B cell (primary cell): ENCODE data around the gene ARHGEF33. TPM values are rescaled to one million over a fixed set of nuclear protein-coding genes. Genes with fewer than 3 reads are reported as not detected.

Source experiments
- ATAC-seq: fragments of 200-7000 bp; cut with Tn5 transposase; one replicate; pipeline ENCODE4 v1.10.0; 2021; ENCODE audit warnings: low read depth, mild to moderate bottlenecking, moderate number of reproducible peaks, moderate library complexity
- CTCF ChIA-PET: fragments of 350-600 bp; sonication (Branson Sonifier 250); formaldehyde crosslinking; loops from one replicate; lab custom pipeline; 2021; ENCODE audit warnings: antibody characterized with exemption, inconsistent platforms; lab: Charles Lee
- POLR2A ChIA-PET: fragments of 350-600 bp; sonication (Branson Sonifier 250); formaldehyde crosslinking; loops from one replicate; lab custom pipeline; 2021; ENCODE audit warnings: antibody characterized with exemption; lab: Charles Lee
- DNase-seq: peaks from one replicate; pipeline ENCODE4 v3.0.0; 2013
- H2AFZ ChIP-seq: 2 replicates; pipeline ENCODE4 v1.6.1; 2012; ENCODE audit warnings: mild to moderate bottlenecking, low read depth, low read length; ENCODE audit not compliant: insufficient read depth, poor library complexity, severe bottlenecking
- H3K27ac ChIP-seq, 2 donors: 1 replicate in 1 of 2; 2 replicates in 1 of 2; pipeline ENCODE4 v1.5.1; 2012 to 2013; ENCODE audit warnings: low read length in 2 of 2, mild to moderate bottlenecking in 2 of 2, moderate library complexity in 1 of 2
- H3K27me3 ChIP-seq, 4 experiments: fragments of 200-600 bp in 1 of 4; sonication (generic) in 1 of 4; replicated peaks in 1 of 4; 1 replicate in 2 of 4; 2 replicates in 2 of 4; pipeline versions ENCODE4 v1.6.1 to v1.7.0; 2013 to 2016; ENCODE audit warnings: low read length in 3 of 4, mild to moderate bottlenecking in 2 of 4, mixed read lengths in 1 of 4, moderate library complexity in 1 of 4; ENCODE audit not compliant: insufficient read depth in 4 of 4, control insufficient read depth in 3 of 4; ENCODE audit errors: control extremely low read depth in 1 of 4
- H3K36me3 ChIP-seq, 2 experiments: replicated peaks in 1 of 2; 1 replicate in 1 of 2; 2 replicates in 1 of 2; pipeline versions ENCODE4 v1.6.1 to v1.7.1; 2013; ENCODE audit warnings: low read length in 1 of 2; ENCODE audit not compliant: insufficient read depth in 2 of 2, control insufficient read depth in 1 of 2; ENCODE audit errors: control extremely low read depth in 1 of 2, extremely low read depth in 1 of 2
- H3K4me1 ChIP-seq, 2 donors: fragments of 200-600 bp in 1 of 2; sonication (generic) in 1 of 2; 1 replicate in 1 of 2; 2 replicates in 1 of 2; pipeline versions ENCODE4 v1.5.1 to v1.6.1; 2013 to 2017; ENCODE audit warnings: low read length in 2 of 2; ENCODE audit not compliant: control insufficient read depth in 2 of 2, insufficient read depth in 2 of 2
- H3K4me2 ChIP-seq: replicated peaks from 2 replicates; pipeline ENCODE3; 2012; ENCODE audit warnings: mild to moderate bottlenecking, low read depth, low read length; ENCODE audit not compliant: poor library complexity, severe bottlenecking
- H3K4me3 ChIP-seq, 5 experiments: fragments of 200-600 bp in 1 of 5; sonication (generic) in 1 of 5; 1 replicate in 3 of 5; 2 replicates in 2 of 5; pipeline versions ENCODE4 v1.5.1 to v1.7.0; 2011 to 2016; ENCODE audit warnings: low read length in 4 of 5, mild to moderate bottlenecking in 4 of 5, low read depth in 2 of 5, control low read depth in 1 of 5, moderate library complexity in 1 of 5; ENCODE audit not compliant: insufficient read depth in 1 of 5; ENCODE audit errors: control extremely low read depth in 1 of 5, extremely low read depth in 1 of 5
- H3K79me2 ChIP-seq: fragments of 200-600 bp; sonication (generic); one replicate; pipeline ENCODE4 v1.6.0; 2016; ENCODE audit warnings: low read length; ENCODE audit not compliant: control insufficient read depth, insufficient read depth
- H3K9ac ChIP-seq: fragments of 200-600 bp; sonication (generic); 2 replicates; pipeline ENCODE4 v1.6.1; 2017; ENCODE audit warnings: mild to moderate bottlenecking, low read length, moderate library complexity
- H3K9me3 ChIP-seq, 3 donors: one replicate each; pipeline versions ENCODE4 v1.6.1 to v1.7.1; 2013; ENCODE audit warnings: low read length in 2 of 3; ENCODE audit not compliant: control insufficient read depth in 2 of 3, insufficient read depth in 1 of 3; ENCODE audit errors: control extremely low read depth in 1 of 3
- H4K20me1 ChIP-seq: 2 replicates; pipeline ENCODE4 v1.6.0; 2012; ENCODE audit warnings: mild to moderate bottlenecking, low read length; ENCODE audit not compliant: insufficient read depth, control insufficient read depth, poor library complexity, severe bottlenecking
- H3K27ac Mint-ChIP-seq: one replicate; pipeline ENCODE4 v1.8.0; 2021; ENCODE audit warnings: mixed read lengths
- H3K27me3 Mint-ChIP-seq: one replicate; pipeline ENCODE4 v1.8.0; 2021; ENCODE audit warnings: mixed read lengths
- H3K4me1 Mint-ChIP-seq: one replicate; pipeline ENCODE4 v1.8.0; 2021; ENCODE audit warnings: mixed read lengths
- H3K4me3 Mint-ChIP-seq: one replicate; pipeline ENCODE4 v1.8.0; 2021; ENCODE audit warnings: mixed read lengths
- H3K9me3 Mint-ChIP-seq: one replicate; pipeline ENCODE4 v1.8.0; 2022; ENCODE audit warnings: mixed read lengths; ENCODE audit not compliant: insufficient read depth
- EZH2 ChIP-seq: IDR thresholded peaks from 2 replicates; pipeline ENCODE4 v1.6.1; 2012; ENCODE audit warnings: borderline replicate concordance, low read depth, mild to moderate bottlenecking, moderate library complexity, low read length; ENCODE audit not compliant: insufficient read depth, poor library complexity, severe bottlenecking
- WGBS: methylation state at CpG from one replicate; pipeline ENCODE4 v1.1.5; 2013; ENCODE audit warnings: missing lambda C conversion rate; ENCODE audit not compliant: insufficient coverage; 5-methylcytosine and 5-hydroxymethylcytosine counted together
- intact Hi-C: fragments of 100-400 bp; cut with micrococcal nuclease; formaldehyde crosslinking; loops from one replicate; pipeline ENCODE4 v1.10.0; 2022
- polyA plus RNA-seq: library from polyadenylated mRNA; depleted of rRNA; stranded (reverse); fragments of >200 nt; gene quantifications from 2 replicates; pipeline ENCODE4 v1.2.3, GENCODE V29; 2012
- total RNA-seq, 2 donors: library from RNA; stranded (reverse); fragments of 120-200 nt in 1 of 2; gene quantifications; 1 replicate in 1 of 2; 2 replicates in 1 of 2; pipeline versions ENCODE4 v1.2.3 to v1.2.4, GENCODE V29; 2013 to 2022
- TF ChIP-seq, protein P1 (sequence below): fragments of 200-600 bp; IDR thresholded peaks from one replicate; pipeline ENCODE4 v1.8.0; 2022; ENCODE audit warnings: antibody characterized with exemption, mild to moderate bottlenecking

The ARHGEF33 gene
- total and polyA plus RNA-seq, 2 donors (not counting 1 experiment from before 2014, with no cell fraction given), result 0.04 to 0.20 TPM

DNA sequence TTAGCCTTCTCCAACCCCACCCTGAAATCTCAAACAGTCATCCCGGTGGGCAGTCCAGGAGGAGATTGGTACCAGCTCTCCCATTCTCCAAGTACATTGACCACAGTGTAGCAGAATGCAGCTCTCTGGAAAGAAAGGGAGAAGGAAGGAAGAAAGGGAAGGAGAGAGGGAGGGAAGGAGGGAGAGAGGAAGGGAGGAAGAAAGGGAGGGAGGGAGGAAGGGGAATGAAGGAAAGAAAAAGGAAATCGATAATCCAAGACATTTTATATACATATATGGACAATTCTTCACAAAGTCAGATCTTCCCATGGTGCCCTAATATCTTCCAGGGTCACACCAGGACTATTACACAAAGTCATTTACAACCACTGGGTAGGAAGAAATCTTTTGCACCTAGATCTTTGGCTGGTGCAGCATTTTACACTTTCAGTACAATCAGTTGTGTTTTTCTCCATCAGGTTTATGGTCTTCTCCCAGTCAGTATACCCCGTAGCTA lies 58.8 kb downstream of the ARHGEF33 start:
- no peak overlapping the region for H3K27ac Mint-ChIP-seq
- intact Hi-C loops, result no loop called here

DNA sequence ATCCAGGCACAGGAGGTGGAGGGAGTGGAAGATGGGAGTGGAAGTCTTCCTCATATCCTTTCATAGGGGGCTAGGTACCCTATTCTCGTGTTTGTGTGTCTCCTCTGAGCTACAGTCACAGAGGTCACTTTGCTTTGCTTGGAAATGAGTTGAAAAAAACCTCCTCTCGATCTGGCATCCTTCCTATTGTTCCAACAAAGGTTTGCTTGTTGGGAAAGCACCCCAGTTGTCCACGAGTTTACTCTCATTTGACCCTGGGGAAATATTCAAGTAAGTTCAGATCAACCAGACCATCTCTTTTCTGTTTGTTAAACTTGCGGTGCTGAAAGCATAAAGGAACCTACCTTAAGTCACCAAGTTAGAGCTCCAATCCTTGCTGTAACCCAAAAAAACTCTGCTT lies 59.3 kb downstream of the ARHGEF33 start:
- H3K9me3 Mint-ChIP-seq, result no peaks in the 10 kb centered on the region
- no peak for ATAC-seq

More for the DNA sequence above, 58.8 kb downstream of the ARHGEF33 start:
- no peaks in the 10 kb centered on the region for H4K20me1 ChIP-seq
- Mint-ChIP-seq H3K9me3 (no peaks in the 10 kb centered on the region), H3K27me3 (no peaks in the 10 kb centered on the region), H3K4me1 (no peaks in the 10 kb centered on the region), H3K4me3 (no peak overlapping the region)
- no peaks in the 10 kb centered on the region for H3K27me3 ChIP-seq
- 100% methylated on average over 1 of the region's 3 CpGs for WGBS
- ChIA-PET POLR2A (no interaction called here), CTCF (interaction anchor here (0.8 to 6.1 kb wide), 19 partner anchors 9 to 783 kb away, joined by 3 to 201 read pairs (median 7); partner anchors contain the start of gene SOS1)
- no peak overlapping the region for H3K27ac ChIP-seq
- no peak overlapping the region for H3K4me2 ChIP-seq
- no peak overlapping the region for H3K4me3 ChIP-seq
- TF ChIP-seq, protein P1, sequence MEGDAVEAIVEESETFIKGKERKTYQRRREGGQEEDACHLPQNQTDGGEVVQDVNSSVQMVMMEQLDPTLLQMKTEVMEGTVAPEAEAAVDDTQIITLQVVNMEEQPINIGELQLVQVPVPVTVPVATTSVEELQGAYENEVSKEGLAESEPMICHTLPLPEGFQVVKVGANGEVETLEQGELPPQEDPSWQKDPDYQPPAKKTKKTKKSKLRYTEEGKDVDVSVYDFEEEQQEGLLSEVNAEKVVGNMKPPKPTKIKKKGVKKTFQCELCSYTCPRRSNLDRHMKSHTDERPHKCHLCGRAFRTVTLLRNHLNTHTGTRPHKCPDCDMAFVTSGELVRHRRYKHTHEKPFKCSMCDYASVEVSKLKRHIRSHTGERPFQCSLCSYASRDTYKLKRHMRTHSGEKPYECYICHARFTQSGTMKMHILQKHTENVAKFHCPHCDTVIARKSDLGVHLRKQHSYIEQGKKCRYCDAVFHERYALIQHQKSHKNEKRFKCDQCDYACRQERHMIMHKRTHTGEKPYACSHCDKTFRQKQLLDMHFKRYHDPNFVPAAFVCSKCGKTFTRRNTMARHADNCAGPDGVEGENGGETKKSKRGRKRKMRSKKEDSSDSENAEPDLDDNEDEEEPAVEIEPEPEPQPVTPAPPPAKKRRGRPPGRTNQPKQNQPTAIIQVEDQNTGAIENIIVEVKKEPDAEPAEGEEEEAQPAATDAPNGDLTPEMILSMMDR, result no peak
- TF ChIP-seq EZH2, result no peak
- no peaks in the 10 kb centered on the region for H3K36me3 ChIP-seq
- no peaks in the 10 kb centered on the region for H3K4me1 ChIP-seq
- DNase-seq (no peak), ATAC-seq (no peak)
- H3K79me2 ChIP-seq, result no peaks in the 10 kb centered on the region
- no peak overlapping the region for H2AFZ ChIP-seq
- H3K9me3 ChIP-seq, result no peaks in the 10 kb centered on the region
- no peak overlapping the region for H3K9ac ChIP-seq

More for the DNA sequence above, 59.3 kb downstream of the ARHGEF33 start:
- CTCF ChIA-PET, result interaction anchor here (1.9 to 6.1 kb wide), 6 partner anchors 10 to 367 kb away, joined by 6 to 201 read pairs (median 16); no protein-coding TSS in a partner anchor
- no peak for TF ChIP-seq EZH2
- TF ChIP-seq, protein P1, result no peak
- no peaks in the 10 kb centered on the region for H3K27me3 Mint-ChIP-seq
- Histone ChIP-seq H3K9ac (no peak overlapping the region), H2AFZ (no peak overlapping the region), H3K9me3 (no peaks in the 10 kb centered on the region), H4K20me1 (no peaks in the 10 kb centered on the region), H3K27me3 (no peaks in the 10 kb centered on the region), H3K27ac (no peak overlapping the region), H3K4me3 (no peak overlapping the region), H3K4me1 (no peaks in the 10 kb centered on the region), H3K36me3 (no peaks in the 10 kb centered on the region), H3K79me2 (no peaks in the 10 kb centered on the region), H3K4me2 (no peak overlapping the region)
- no peaks in the 10 kb centered on the region for H3K4me1 Mint-ChIP-seq
- POLR2A ChIA-PET, result no interaction called here
- no peak overlapping the region for H3K4me3 Mint-ChIP-seq
- intact Hi-C loops, result no loop called here
- H3K27ac Mint-ChIP-seq, result no peak overlapping the region
- no peak for DNase-seq
- 100% methylated on average over 1 of the region's 4 CpGs for WGBS
